GM19452 (cell line): ENCODE results near the gene IL1B.
"Not testable (repeated sequence)": the region's sequence is repeated elsewhere in the genome, so short reads cannot be mapped to it uniquely, and the experiment has no call there.

Experiments
- ATAC-seq: cut with Tn5 transposase; IDR thresholded peaks from one replicate; pipeline ENCODE4 v1.9.1; 2021; ENCODE audit not compliant: unreplicated experiment

Gene IL1B

DNA sequence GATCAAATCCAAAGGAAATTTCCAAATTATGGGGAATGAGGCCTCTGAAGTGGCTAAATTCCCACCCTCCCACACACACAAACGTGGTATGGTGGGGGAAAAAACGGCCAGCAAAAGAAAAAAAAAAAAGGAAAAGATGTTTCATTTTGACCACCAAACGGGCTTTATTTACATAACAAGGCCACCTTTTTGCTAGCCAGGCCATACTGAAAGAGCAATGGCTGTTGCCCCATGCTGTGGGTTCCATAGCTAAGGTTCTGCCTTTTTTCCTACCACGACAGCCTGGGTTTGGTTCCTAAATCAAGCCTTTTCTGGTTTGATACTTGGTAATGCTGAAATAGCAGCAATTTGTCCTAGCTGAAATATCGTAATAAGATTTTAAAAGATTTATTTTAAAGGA lies 14.0 kb upstream of the IL1B start:
- no peak for ATAC-seq

GRCh38 chr2:112849956-112850355 lies 13.4 kb upstream of the IL1B start:
- ATAC-seq: no peak

DNA sequence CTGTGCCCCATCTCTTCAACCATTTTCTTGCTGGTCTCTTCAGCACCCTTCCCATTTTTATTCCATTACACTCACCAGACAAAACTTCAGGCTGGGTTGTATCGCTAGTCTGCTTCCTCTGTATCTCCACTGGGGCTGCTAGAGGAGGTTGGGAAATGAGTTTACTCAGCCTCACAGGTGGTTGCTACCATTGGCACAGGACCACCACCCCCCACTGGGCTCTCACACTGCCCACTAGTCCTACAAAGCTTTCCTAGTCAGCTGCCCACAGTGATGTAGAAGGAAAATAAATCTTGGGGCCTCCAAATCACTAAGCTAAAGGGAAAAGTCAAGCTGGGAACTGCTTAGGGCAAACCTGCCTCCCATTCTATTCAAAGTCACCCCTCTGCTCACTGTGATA lies 12.3 kb upstream of the IL1B start:
- no peak for ATAC-seq

- no peak for ATAC-seq
Observed at GRCh38 chr2:112846031-112846430, 9.5 kb upstream of the IL1B start.

GRCh38 chr2:112843836-112844235 lies 7.3 kb upstream of the IL1B start:
- ATAC-seq: no peak

DNA sequence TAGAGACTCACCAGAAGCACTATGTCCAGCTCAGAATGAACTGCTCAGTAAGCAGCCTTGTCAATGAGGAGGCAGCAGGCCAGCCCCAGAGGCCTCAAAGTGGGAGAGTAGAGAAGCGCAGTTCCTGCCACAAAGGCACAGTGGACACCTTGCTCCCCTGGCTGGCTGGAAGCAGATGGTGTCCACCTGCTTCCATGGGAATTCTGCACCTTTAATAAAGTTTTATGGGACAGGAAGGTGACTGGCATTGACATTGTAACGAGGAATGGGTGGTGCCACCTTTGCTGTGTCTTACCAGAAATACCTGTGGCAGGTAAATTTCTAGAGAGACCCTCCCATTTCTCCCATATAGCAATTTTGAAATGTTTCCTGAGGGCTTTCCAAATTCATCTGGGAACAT lies 6.7 kb upstream of the IL1B start:
- no peak for ATAC-seq

DNA sequence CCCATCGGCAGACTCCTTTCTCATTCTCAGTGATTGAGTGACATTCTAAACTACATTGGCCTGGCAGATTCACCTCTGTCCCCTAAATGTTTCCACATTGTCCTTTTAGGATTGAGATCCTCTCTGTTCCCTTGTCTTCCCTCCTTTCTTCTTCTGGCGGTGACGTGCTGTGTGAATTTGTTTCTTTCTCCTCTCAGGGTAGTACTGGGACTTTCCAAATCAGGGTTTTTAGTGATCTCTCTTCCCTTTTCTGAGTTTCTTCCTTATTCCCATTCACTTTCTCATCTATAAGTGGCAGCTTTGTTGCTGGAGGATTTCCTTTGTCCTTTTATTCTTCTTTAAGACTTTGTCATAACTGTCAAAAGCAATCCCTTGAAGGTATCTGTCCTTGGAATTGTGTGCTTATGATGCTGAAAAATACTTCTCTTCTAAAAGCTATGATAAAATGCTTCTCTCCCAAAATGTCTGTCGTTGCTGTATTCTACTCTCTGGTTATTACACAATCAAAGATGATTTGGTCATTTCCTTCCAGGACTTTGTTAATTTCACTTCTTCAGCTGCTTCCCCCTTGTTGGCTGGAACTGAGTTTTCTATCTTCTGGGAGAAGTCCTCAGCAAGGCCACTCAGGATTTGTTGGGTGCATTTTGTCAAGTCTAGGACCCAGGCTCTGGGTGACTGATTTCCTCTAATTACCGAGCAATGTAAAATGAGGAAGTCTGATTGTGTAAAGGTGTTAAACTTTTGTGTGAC lies 4.9 kb upstream of the IL1B start:
- ATAC-seq: no peak

GRCh38 chr2:112840068-112840445 lies 3.5 kb upstream of the IL1B start:
- ATAC-seq: no peak

- no peak for ATAC-seq
Observed at GRCh38 chr2:112839407-112840067, 3.0 kb upstream of the IL1B start.

GRCh38 chr2:112836163-112836560 lies 417 bp downstream of the IL1B start:
- ATAC-seq: no peak

DNA sequence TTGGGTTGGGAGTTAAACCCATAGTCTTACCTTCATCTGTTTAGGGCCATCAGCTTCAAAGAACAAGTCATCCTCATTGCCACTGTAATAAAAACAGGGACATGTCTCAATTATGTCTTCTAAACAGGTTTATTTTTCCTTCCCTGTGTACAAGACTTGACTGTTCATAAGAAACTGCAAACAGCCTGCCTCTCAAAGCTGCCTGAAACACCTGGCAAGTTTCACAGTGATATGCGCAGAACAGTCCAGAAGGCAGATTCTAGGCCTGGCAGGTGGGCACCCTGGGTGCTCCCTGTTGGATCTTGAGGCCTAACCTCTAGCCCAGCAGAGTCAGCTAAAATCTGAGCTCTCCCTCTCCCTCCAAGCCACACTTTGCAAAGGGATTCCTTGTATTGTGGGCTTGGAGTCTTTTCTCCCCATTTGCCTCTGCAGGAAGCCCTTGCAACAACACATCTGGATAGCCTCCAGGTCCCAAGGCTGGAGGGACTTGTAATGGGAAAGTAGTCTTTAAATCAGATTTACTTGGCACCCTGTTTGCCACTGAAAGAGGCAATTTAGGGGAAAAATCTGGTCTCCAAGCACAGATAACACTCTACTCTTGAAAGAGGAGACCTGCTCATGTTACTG lies 930 bp downstream of the IL1B start:
- no peak for ATAC-seq

- no peak for ATAC-seq
Observed at GRCh38 chr2:112835061-112835501, 1.5 kb downstream of the IL1B start.

DNA sequence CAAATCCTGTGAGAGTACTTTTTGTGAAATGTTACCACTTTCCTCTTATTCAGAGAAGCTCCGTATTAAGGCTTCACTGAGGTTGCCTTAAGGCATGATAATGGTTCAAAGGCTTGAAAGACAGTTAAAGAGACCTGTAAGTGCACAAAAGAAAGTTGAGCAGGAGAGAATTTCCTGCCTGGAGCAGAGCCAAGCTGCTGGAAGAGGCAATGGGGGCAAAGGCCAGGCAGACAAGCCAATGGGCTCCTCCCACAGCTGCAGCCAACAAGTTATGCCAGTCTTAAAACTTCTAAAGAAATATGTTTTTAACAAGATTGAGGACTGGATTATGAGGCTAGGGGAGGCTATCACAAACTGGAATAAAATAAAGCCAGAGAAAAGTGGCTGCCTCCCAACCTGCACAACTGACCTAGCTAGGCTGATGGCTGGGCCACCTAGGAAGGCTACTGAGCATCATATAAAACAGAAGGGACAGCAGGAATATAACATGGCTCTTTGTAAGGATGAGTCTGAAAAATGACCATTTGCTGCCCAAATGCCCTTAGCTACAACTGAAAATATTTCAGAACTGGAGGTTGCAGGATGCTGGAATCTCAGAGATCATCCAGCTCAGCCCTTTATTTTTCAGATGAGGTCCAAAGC lies 2.1 kb downstream of the IL1B start:
- ATAC-seq: no peak

- ATAC-seq: no peak
Observed at GRCh38 chr2:112833976-112834375, 2.6 kb downstream of the IL1B start.

- ATAC-seq: not testable (repeated sequence)
Observed at GRCh38 chr2:112833639-112833931, 3.0 kb downstream of the IL1B start.

DNA sequence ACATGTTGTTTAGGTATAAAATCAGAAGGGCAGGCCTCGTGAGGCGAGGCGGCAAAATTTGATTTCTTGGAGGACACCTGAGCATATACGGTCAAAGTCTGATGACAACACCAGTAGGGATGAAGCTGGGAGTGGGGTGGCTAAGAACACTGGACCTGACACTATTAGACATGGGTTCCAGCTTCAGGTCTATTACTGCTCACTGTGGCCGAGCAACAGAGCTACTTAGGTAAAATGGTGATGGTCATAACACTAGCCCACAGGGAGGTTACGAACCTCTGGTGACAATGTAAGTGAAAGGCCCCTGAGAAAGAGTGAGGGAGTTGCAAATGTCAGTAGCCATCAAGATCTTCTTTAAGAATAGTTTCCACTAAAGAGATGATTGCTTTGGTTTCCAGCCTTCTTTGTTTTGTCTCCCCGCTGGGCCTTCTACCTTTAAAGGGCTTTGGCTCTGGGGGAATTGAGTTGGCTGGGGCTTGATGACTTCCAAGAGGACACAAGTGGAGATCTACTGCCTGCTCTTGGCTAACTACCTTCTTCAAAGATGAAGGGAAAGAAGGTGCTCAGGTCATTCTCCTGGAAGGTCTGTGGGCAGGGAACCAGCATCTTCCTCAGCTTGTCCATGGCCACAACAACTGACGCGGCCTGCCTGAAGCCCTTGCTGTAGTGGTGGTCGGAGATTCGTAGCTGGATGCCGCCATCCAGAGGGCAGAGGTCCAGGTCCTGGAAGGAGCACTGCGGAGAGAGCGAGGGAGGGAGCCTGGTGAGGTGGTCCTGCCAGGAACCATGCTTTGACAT lies 3.5 kb downstream of the IL1B start:
- no peak for ATAC-seq

DNA sequence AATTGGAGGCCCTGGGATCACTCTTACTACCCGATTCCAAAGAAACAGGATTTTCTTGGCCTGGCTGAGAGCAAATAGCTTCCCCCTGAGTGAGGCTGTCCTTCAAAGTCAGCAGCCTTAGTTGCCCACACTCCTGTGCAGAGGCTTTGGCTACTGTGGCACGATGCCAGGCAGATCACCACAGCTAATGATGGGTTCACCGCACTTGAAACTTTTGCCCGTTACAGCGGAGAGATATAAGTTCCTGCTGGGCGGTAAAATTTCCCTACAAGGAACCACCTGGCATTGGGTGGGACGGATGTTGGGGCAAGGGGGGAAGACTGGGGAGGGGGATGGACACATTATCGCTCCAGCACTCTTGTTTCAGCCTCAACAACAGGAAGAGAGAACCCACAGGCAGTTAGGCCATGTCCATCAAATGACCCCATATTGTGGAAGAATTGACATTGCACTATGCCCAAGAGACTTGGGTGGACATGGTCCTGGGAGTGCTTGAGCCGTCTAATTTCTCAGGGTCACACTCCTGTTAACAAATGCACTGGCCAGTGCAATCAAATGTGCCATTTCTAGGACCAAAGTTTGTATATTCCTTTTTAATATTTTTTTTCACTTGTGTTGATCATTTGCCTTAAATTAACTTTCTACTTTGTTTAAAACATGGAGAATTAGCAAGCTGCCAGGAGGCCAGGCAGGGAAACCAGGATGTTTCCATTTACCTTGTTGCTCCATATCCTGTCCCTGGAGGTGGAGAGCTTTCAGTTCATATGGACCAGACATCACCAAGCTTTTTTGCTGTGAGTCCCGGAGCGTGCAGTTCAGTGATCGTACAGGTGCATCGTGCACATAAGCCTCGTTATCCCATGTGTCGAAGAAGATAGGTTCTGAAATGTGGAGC lies 4.4 kb downstream of the IL1B start:
- ATAC-seq: no peak

- ATAC-seq: no peak
Observed at GRCh38 chr2:112831513-112831845, 5.1 kb downstream of the IL1B start.

DNA sequence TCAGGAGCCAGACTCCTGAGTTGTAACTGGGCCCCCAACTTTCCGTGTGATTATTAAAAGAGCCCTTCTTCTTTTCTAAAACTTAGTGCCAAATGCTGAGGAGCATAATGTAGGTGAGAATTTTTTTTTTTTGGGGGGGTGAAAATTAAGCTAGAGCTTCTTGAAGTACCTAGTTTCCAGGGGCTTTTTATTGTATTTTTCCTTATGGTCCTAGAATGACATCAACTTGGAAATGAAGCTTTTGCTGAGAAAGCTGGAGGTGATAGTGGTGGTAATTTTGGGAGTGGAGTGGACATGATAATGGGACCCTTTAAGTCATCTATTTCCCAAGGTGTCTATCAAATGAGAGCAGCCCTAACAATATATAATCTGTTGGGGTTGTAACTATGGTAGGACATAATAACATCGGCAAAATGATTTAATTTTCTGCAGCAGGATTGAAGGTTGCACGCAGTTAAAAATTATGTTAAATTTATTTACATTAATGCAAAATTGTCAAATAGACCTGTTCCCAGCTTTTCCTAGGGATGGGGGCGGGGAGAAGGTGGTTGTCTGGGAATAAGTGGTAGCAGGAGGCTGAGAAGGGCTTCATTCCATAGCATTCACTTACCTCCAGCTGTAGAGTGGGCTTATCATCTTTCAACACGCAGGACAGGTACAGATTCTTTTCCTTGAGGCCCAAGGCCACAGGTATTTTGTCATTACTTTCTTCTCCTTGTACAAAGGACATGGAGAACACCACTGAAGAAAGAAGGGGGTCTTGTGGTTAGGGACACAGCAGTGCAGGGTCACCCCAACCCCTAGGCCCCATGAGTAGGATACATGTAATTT lies 5.7 kb downstream of the IL1B start:
- ATAC-seq: no peak
